IPS DF 4.7 (cell line): ENCODE data around the gene TOP1.

Source experiments
- DNase-seq: peaks from one replicate; pipeline ENCODE4 v3.0.0-alpha.2; 2013; ENCODE audit warnings: low spot score; ENCODE audit errors: extremely low read depth

Gene TOP1

DNA sequence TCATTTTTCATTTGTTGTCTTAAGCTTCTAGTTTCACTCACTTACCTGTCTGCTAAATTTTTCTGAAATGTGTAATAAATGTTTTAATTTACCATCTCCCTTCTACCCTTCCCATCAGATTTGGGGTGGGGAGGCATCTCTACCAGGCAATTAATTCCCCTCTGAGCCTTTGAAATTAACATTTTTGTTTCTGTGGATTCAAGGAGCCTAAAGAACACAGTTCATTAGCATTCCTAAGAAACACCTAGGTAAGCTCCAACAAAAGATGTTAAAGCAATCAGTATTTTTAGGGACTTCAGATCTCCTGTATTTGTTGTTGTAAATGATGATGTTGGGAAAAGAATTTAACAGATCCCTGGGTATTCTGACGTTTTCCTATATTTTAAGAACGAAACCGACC, 6.6 kb downstream of the TOP1 start:
- no peak for DNase-seq

DNA sequence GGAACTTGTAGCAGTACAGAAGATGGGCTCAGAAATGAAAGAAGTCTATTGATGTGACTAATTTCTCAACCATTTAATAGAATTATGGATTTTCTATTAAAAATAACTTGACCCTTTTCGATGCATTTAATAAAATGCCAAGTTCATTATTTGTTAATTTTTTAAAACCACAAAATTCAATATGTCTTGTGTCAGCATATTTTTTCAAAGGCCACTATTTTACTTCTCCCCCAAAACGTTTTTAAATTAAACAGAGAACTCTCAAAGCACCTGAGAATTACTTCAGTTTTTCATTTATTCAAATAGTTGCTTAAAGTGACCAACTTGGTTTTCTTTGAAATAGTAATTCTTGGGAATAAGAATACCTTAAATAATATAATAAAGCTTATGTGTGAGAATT, 8.6 kb downstream of the TOP1 start:
- DNase-seq, result no peak

DNA sequence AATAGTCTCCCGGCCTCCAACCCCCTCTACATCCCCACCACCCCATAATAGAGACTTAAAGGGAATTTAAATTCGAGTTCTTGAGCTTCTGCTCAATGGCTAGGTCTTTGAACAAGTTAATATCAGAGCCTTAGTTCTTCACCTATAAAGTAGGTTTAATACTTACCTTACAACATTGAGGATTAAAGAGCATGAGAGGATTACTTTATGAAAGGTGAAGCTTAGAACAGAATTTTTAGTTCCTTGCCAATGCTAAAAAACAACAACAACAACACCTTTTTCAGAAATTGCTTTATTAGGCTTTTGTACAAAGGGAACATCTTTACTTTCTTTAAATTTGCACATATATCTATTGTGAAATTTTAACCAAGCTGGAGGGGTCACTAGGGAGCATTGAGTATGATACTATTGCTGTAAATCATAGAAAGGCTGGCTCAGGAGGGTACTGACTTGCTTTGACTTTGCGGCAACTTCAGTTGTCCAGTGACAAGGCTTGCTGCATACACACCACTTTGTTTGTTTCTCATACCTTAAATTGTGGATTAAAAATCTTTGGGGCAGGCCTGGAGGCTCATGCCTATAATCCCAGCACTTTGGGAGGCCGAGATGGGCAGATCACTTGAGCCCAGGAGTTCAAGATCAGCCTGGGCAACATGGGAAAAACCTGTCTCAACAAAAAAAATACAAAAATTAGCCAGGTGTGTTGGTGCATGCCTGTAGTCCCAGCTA, 9.7 kb downstream of the TOP1 start:
- DNase-seq, result no peak

DNA sequence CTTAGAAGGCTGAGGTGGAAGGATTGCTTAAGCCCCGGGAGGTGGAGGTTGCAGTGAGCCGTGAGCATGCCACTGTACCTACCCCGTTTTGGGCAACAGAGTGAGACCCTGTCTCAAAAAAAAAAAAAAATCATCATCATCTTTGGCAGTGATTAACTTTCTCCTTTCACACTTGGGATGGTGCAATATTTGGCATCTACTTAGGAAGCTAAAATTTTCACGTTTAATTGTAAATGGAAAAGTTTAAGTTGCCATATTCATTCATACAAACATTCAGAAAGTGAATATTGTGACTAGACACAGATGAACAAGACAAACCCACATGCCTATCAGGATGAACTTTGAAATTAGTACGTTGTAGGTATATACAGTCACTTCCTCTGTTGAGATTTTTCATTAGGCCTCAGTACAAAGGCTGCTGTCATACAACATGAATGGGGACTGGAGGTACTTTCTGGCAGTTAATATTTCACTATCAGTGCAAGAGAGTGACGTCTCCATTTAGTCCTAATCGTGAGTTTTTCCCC, 10.3 kb downstream of the TOP1 start:
- DNase-seq, result no peak

DNA sequence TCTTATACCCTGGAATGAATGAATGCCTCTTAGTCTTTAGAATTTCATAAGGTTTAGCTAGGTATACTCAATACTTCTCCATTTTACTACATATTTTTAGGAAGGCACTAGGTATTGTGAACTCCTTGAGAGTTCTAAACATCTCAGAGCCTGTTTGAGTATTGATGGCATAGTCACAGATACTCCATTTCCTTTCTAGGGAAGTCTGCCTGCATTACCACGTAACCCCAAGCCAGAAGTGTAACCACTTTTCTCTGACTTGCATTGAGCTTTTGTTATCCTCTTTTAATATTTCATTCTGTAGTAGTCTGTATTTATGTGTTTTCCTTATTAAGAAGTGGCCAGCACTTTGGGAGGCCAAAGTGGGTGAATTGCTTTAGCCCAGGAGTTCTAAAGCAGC, 12.2 kb downstream of the TOP1 start:
- DNase-seq, result no peak

DNA sequence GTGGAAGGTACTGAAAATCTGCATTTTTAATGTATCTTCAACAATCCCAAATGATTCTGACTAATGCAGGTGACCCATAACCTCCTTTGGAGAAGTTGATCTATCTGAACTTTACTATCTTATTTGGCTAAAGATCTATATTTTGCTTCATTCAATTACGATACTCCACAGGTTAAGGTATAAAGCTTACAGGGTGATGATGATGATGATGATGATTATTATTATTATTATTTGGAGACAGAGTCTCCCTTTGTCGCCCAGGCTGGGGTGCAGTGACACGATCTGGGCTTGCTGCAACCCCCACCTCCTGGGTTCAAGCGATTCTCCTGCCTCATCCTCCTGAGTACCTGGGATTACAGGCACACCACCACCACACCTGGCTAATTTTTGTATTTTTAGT, 13.1 kb downstream of the TOP1 start:
- no peak for DNase-seq

DNA sequence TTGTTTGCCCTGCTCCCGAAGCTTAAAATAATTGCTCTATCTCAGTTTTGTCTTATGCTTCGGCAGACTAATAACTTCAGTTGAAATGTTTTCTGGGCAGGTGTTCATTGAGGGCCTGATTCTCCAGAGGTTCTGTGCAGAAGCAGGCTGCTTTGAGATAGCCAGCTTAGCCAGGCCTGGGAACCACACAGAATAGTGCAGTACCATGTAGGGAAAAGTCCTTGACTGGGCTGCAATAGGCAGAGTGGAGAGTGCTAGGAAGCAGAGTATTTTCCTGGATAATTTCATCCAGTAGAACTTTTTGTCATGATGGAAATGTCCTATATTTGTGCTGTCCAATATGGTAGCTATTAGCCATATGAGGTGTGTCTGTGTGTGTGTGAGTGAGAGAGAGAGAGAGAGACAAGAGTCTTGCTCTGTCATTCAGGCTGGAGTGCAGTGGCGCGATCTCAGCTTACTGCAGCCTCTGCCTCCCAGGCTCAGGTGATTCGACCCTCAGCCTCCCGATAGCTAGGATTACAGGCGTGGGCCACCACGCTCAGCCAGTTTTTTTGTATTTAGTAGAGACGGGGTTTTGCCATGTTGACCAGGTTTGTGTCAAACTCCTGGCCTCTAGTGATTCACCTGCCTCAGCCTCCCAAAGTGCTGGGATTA, 15.9 kb downstream of the TOP1 start:
- DNase-seq, result no peak

DNA sequence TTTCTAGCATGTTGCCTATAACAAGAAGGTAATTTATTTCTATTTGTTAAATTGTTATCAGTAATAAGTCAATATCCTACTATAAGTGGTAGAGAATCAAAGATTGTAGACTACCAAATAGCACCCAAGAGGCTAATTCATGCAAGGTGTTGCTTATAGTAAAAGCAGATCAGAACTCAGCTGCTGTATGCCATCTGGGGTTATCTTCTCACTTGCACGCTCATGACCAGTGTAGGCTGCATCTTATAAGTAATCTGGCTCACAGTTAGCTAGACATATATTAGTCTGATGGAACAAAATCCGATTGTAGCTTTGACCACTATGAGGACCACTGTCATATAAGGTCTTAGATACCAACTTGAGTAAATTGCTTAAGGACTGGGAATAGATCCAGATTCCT, 17.0 kb downstream of the TOP1 start:
- no peak for DNase-seq

DNA sequence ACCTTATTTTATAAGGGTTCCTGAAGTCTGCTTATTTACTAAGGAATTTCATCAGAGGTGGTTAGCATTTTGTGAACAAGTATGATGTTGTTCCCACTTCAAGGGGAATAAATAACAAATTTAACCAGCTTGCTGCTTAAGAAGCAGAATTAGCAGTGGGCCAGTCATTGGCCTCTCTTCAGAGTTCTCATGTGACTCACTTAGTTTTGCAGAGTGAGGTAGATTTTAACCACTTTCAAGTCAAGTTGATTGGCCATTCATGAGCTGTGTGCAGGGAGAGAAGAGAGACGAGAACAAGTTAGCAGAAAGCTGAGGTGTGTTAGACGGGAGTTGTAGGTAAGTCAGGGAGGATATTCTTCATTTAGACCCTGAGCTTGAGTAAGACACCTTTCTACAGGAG, 18.1 kb downstream of the TOP1 start:
- no peak for DNase-seq

DNA sequence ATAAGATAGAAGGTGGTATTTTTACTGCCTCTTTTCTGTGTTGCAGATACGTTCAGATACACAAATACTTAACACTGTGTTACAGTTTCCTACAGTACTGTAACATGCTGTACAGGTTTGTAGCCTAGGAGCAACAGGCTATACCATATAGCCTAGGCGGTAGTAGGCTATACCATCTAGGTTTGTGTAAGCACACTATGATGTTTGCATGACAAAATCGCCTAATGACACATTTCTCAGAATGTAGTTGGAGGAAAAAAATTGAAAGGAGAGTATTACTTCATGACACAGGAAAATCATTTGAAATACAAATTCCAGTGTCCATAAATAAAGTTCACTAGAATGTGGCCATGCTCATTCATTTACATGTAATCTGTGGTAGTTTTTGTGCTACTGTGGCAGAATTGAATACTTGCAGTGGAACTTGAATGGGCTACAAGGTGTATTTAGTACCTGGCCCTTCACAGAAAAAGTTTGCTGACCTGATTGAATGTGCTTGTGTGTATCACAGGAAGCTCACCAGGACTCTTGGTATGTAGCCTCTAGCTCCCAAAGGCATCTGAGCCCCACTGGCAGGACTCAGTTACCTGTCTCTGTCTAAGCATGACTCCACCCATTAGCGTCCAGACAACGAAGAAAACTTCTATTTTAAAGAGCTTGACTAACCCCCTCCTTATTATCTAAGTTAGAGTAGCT, 18.8 kb downstream of the TOP1 start:
- no peak for DNase-seq

DNA sequence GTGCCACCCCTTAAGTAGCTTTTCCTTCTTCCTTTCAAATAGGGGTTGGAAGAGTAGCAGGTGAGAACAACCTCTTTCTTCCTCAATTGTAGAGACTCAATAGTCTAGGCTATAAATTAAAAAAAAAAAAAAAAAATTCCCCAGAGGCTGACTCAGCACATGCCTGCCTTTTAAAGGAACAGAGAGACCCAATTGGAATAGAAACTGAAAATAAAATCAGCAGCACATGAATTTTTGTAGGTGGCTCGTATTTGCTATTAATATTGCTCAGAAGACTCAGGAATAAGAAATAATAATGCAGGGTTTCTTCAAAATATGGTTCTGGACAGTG, 19.3 kb downstream of the TOP1 start:
- no peak for DNase-seq

DNA sequence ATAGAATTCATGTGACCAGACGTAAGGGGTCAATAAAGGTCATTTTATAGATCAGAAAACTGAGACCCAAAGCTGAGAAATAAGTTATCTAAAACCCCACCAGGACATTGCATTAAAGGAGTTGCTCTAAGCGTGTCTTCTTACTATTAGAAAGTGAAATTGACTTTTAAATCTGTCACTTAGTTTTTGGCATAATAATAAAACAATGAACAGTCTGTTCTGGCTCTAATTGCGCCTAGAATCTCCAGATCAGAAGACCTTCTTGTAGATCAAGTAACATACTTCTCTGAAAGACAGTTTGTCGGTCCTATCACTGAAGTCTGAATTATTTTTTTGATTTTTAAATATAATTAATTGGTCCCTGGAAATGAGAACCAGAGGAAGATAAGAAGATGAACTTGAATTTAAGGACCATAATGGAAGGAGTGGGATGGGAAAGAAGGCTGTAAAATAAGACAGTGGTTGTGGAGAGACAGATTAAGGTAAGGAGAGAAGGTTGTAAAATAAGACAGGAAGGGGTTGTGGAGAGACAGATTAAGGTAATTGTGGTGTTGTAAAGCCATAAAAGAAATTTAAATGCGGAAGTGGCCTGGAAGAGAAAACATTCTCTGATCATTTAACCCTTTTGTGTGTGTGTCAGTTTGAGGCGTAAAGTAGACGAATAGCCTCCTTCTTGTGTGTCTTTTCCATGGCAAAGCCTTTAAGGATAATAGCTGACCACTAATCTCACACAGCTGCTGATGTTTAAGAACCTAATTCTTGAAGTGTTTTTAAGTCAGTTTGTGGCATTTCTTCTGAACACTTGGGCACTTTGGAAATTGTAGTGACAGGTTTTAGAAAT, 20.1 kb downstream of the TOP1 start:
- no peak for DNase-seq

DNA sequence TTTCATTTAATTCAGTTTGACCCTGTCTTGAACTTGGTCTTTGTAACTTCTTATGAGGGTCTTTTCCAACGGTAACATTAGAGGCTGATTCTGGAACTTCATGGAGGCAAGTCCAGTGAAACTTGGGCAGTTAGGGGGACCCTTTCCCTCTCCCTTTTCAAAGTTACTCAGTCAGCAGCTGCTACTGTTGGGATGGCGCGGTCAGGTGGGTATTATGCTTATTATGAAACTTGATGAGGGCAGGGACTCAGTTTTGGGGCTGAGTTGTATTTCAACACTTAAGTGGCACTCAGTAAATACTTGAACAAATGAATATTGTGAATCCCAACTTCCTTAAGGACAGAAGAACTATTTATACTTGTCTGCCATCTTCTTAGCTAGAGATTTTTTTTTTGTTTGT, 20.8 kb downstream of the TOP1 start:
- no peak for DNase-seq

DNA sequence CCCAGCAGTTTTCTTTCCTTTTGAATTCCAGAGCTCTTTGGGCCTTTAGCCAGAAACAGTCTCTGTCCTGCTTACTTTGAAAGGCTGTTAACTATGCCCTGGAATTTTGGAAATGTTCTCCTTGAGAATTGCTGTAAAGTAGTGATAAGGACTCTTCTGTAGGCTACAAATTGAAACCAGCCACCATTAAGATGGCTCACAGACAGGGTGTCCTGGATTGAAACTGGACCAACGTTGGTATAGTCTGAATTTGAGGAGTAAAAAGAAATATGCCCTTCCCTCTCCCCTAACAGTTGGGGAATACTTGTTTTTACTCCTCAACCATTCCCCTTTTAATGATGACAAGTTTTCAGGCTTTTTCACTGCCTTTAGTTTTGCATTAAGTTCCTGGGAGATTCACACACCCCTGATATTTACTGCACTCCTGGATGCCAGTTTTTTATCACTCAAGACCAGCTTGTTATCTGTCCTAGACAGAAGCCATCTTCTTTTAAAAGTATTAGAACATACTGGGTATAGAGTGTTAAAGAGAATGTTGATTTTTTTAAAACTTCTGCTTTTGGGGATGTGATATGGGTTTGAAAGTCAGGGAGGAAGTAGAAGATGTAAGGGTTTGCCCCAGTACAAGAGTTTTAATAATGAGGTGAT, 21.9 kb downstream of the TOP1 start:
- no peak for DNase-seq

DNA sequence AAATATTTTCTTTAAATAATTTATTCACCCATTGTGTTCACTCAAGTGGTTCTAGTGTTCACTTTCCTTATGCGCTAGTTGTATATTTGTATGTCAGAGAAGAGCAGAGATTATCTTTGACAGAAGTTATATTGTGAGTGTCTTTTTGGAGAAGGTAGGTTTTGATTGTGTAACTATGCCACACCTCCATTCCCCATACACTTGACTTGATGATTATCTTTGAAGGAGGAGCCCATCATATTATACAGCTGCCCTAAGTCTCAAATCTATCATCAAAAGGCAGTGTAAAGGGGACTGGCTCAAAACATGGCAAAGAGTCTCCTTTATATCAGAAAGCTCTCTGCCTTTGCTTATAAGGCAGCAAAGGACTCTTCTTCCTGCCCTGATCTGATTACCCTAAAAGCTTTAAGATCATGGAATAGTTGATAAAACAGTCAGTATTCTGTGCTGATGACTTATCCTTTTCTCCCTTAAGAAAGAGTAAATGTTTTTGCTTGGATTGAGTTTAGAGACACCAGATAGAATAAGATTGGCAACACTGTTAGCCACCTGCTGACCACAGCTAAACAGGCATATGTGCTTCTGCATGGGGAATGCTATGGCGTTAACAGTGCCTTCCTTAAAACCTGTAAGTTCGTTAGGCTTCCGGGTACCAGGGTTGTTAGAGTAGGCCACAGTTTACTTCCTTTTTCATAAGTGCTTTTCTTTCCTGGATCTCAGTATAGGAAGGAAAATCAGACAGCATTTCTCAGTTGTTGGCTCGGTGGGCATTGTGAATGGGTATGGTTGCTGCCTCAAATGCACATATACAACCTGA, 22.6 kb downstream of the TOP1 start:
- DNase-seq, result no peak

DNA sequence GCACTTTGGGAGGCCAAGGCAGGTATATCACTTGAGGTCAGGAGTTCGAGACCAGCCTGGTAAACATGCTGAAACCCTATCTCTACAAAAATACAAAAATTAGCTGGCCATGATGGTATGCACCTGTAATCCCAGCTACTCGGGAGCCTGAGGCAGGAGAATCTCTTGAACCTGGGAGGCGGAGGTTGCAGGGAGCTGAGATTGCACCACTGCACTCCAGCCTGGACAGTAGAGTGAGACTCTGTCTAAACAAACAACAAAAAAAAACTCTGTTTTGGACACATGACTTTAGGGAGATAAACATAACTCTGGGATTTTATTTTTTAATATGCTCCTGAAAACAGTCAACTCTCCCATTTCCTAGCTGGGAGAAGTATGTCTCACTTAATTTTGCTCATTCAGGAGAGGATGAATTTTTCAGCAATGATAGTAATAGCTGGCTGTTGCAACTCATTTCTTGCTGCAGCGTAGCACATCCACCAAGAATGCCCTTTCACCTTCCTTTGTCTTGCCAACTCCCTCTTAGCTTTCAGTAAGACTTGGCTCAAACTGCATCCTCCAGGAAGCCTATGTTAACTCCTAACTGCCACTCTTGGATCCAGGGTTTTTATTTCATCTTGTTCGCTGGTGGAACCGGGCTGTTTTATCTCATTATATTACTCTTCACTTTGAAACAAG, 24.3 kb downstream of the TOP1 start:
- DNase-seq, result no peak

DNA sequence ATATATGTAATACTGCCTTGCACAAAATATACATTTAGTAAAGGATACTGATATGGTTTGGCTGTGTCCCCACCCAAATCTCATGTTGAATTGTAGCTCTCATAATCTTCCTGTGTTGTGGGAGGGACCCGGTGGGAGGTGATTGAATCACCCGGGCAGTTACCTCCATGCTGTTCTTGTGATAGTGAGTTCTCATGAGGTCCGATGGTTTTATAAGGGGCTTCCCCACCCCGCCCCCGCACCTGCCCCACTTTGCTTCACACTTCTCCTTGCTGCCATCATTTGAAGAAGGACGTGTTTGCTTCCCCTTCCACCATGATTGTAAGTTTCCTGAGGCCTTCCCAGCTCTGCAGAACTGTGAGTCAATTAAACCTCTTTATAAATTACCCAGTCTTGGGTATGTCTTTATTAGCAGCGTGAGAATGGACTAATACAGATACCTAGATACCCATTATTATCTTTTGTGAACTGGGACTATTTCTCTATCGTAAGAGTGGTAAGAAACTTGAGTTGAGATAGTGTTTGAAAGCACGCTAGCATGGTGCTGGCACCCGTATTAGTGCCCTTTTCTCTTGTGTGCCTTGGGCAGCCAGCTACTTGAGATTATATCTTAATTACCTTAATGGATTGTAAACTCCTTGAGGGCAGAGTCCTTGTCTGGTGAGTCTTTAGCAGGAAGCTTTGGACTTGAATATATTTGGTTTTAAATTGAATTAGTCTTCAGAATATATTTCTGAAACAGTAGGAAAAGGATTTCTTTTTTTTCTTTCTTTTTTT, 25.6 kb downstream of the TOP1 start:
- DNase-seq, result no peak

DNA sequence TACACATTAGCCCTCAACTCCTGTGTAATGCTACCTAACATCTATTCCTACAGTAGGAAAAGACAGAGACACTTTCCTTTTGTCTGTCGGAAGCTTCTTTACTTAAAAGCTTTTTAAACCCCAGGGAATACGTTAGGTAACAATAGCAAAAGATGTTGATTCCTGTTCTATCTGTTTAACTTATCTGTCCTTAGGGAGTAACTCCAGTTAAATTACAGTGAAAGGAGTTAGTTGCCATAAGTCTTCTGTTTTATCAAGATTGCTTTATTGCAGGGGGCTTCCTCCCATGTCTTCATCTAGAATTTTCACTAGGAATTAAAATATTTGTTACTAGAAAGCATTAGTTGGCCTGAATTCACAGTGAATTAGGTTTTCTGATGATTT, 26.2 kb downstream of the TOP1 start:
- no peak for DNase-seq

DNA sequence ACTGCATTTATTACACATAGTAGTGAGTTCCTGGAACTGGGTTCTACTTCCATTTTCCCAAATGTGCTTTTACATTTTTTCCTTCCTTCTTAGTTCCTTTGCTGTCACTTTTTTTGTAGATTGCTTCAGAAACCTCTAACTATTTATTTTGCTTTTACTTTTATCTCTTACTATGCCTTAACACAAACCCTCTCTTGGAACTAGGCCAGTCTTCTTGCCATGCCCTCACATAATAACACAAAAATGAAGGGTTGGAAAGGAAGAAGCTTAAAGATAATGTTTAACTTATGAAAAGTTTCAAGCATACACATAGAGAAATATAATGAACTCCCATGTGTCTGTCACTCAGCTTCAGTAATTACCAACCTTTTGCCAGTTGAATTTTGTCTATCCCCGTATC, 27.1 kb downstream of the TOP1 start:
- DNase-seq, result no peak
